ENCODE data around the gene MRC1.

DNA sequence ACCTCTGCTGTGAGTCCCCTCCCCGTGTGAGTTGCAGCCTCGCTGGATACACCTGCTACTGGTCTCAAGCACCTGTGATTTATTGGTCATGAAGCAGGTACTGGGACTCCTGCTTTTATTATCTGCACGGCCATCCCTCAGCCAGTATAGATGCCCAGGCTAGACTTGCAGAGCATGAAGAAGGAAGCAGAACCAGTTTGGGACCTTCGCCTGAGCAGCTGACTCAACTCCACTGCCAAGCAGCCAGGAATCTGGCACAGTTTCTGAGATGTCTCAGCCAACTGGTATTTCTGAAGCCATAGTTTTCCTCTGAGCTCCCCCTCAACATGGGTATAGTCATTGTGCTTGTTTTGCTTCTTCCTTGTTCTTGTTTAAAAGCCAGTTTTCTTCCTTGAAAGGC lies 114.6 kb downstream of the MRC1 start:
- TF ChIP-seq, protein P1, sequence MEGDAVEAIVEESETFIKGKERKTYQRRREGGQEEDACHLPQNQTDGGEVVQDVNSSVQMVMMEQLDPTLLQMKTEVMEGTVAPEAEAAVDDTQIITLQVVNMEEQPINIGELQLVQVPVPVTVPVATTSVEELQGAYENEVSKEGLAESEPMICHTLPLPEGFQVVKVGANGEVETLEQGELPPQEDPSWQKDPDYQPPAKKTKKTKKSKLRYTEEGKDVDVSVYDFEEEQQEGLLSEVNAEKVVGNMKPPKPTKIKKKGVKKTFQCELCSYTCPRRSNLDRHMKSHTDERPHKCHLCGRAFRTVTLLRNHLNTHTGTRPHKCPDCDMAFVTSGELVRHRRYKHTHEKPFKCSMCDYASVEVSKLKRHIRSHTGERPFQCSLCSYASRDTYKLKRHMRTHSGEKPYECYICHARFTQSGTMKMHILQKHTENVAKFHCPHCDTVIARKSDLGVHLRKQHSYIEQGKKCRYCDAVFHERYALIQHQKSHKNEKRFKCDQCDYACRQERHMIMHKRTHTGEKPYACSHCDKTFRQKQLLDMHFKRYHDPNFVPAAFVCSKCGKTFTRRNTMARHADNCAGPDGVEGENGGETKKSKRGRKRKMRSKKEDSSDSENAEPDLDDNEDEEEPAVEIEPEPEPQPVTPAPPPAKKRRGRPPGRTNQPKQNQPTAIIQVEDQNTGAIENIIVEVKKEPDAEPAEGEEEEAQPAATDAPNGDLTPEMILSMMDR (IDR thresholded peaks at IDR 0.05; ENCODE audit: borderline replicate concordance, extremely low read depth, low read length, poor library complexity, severe bottlenecking) = no peak
- TF ChIP-seq EZH2 (IDR thresholded peaks at IDR 0.05; ENCODE audit: borderline replicate concordance, low read depth, low read length, severe bottlenecking) = no peak
